Esophagus muscularis mucosa (tissue), 4 donors: ENCODE results near the gene ARL16. TPM values are rescaled to one million over a fixed set of nuclear protein-coding genes. Genes with fewer than 3 reads are reported as not detected.

Experiments
- DNase-seq: peaks from one replicate; pipeline ENCODE4 v3.0.0-alpha.2; 2017; ENCODE audit errors: extremely low spot score
- H3K27ac ChIP-seq, 4 donors: fragments of 200-600 bp; sonication (generic); replicated peaks in 1 of 4; 1 replicate in 3 of 4; 2 replicates in 1 of 4; pipeline ENCODE4 v1.5.1; 2016 to 2019; ENCODE audit warnings: mild to moderate bottlenecking in 1 of 4
- H3K27me3 ChIP-seq, 4 donors: fragments of 200-600 bp; sonication (generic); one replicate each; pipeline versions ENCODE4 v1.5.1 to v1.6.0; 2016 to 2019
- H3K36me3 ChIP-seq, 4 donors: fragments of 200-600 bp; sonication (generic); one replicate each; pipeline ENCODE4 v1.5.1; 2016 to 2019
- H3K4me1 ChIP-seq, 4 donors: fragments of 200-600 bp; sonication (generic); one replicate each; pipeline ENCODE4 v1.5.1; 2016 to 2019
- H3K4me3 ChIP-seq, 4 donors: fragments of 200-600 bp; sonication (generic); 1 replicate in 2 of 4; 2 replicates in 2 of 4; pipeline ENCODE4 v1.5.1; 2016 to 2019; ENCODE audit warnings: mild to moderate bottlenecking in 4 of 4, moderate library complexity in 1 of 4
- H3K9me3 ChIP-seq, 4 donors: fragments of 200-600 bp; sonication (generic); 1 replicate in 3 of 4; 2 replicates in 1 of 4; pipeline ENCODE4 v1.5.1; 2016 to 2019
- CTCF ChIP-seq, 3 experiments: fragments of 200-600 bp in 2 of 3; fragments of 450-650 bp in 1 of 3; sonication (generic) in 2 of 3; IDR thresholded peaks; one replicate each; pipeline ENCODE4 v1.5.1; 2017 to 2019; ENCODE audit warnings: antibody characterized with exemption in 3 of 3, mild to moderate bottlenecking in 2 of 3, moderate library complexity in 1 of 3
- EP300 ChIP-seq: sonication (generic); formaldehyde crosslinking; IDR thresholded peaks from one replicate; pipeline ENCODE4 v1.6.1; 2017; ENCODE audit warnings: antibody characterized with exemption
- POLR2A ChIP-seq: fragments of 450-650 bp; IDR thresholded peaks from one replicate; pipeline ENCODE4 v1.6.1; 2017; ENCODE audit warnings: antibody characterized with exemption, moderate library complexity, mild to moderate bottlenecking, low read depth
- POLR2AphosphoS5 ChIP-seq, 2 donors: sonication (generic); formaldehyde crosslinking; IDR thresholded peaks; one replicate each; pipeline ENCODE4 v1.6.1; 2017; ENCODE audit warnings: antibody characterized with exemption in 2 of 2
- WGBS: methylation state at CpG from one replicate; pipeline ENCODE4 v1.1.5; 2018; 5-methylcytosine and 5-hydroxymethylcytosine counted together
- intact Hi-C: fragments of 100-400 bp; cut with DNase I; formaldehyde crosslinking; loops from one replicate; pipeline ENCODE4 v1.15.1; 2023
- total RNA-seq, 4 donors: library from RNA; depleted of rRNA; stranded (reverse); fragments of >200 nt; gene quantifications; one replicate each; pipeline versions ENCODE4 v1.1.0 to v1.2.1, GENCODE V29; 2016

Gene ARL16
- total RNA-seq, 4 donors from 2014 or later = 23.7 to 38.3 (median 27.3) TPM

GRCh38 chr17:81655378-81656117 is 28.0 kb downstream of the ARL16 start:
- no peaks in the 10 kb centered on the region for H3K9me3 ChIP-seq
- H3K27me3 ChIP-seq = peaks cover 0 to 53% (median 6%) of the 10 kb centered on the region in 4 donors
- TF ChIP-seq EP300 (no peak), CTCF (IDR thresholded peaks at IDR 0.05) (no peak), POLR2A (no peak), POLR2AphosphoS5 (IDR thresholded peaks at IDR 0.05) (no peak)
- H3K4me1 ChIP-seq = no peaks in the 10 kb centered on the region
- WGBS = 60% methylated on average over 1 of the region's 18 CpGs
- no peak overlapping the region for H3K27ac ChIP-seq
- no peak overlapping the region for H3K4me3 ChIP-seq
- intact Hi-C loops = no loop called here
- no peak for DNase-seq
- H3K36me3 ChIP-seq = no peaks in the 10 kb centered on the region

DNA sequence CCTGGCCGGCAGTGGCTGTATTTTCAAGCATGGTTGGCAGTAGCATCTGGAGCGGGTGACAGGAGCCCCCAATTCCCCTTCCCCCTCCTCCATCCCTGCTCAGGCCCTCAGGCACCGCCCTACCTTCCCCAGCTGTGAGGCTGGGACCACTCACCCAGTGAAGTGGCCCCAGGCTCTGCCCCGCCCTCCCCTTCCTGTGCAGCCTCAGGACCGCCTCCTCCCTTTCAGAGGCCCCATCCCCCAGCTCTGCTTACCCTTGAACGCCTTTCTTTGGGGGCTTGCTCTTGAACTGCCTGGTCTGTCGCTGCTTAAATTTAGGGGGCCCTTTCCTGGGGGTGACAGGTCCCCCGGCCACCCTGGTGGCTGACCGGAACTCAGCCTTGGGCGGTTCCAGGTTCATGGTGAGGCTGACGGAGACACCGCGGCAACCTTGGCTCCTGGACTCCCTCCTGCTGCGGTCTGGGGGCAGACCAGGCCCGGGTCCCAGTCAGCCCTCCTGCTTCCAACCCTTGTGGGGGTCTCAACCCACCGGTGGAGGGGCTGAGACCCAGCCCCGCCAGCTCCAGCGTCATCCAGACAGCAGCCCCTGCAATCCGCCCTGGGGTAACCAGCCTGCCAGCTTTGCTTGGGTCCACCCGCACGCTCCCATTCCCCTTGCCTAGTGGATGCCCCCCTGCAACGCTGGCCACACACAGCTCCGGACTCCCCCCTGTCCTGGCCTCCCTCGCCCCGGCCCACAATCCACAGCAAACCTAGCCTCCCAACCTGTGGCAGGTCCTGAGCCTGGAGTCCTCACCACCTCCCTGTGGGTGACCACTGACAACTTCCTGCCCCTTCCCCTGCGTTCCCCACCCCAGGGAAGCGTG is 30.5 kb downstream of the ARL16 start:
- H3K36me3 ChIP-seq = no peaks in the 10 kb centered on the region
- intact Hi-C loops = no loop called here
- no peak for DNase-seq
- TF ChIP-seq CTCF (IDR thresholded peaks at IDR 0.05) (no peak), POLR2AphosphoS5 (IDR thresholded peaks at IDR 0.05) (no peak), POLR2A (no peak), EP300 (no peak)
- H3K27ac ChIP-seq = no peak overlapping the region
- 27% methylated on average over 8 of the region's 27 CpGs for WGBS
- peaks cover 0 to 77% (median 26%) of the 10 kb centered on the region in 4 donors for H3K27me3 ChIP-seq
- H3K4me3 ChIP-seq = no peak overlapping the region
- H3K4me1 ChIP-seq = peaks cover 0 to 4% (median 1%) of the 10 kb centered on the region in 4 donors
- peaks cover 0 to 7% (median 5%) of the 10 kb centered on the region in 4 donors for H3K9me3 ChIP-seq

GRCh38 chr17:81651692-81652091 is 31.9 kb downstream of the ARL16 start:
- H3K27me3 ChIP-seq = peaks cover 0 to 92% (median 28%) of the 10 kb centered on the region in 4 donors
- intact Hi-C loops = no loop called here

DNA sequence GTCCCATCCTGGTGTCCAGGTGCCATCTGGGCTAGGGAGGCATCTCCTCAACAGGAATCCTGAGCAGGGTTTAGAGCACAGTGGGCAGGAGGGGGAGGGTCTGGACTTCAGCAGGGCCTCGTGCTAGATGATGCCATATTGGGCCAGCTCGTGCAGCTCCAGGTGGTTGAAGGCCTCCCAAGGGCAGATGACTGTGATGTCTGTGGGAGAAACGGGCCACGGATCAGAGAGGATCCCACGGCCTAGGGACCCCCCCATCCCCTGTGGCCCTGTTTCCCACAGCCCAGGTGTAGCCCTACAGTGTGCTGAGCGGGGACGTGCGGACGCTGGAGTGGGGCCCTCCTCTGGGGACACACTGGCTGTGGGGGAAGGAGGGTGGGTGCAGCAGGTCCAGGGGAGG is 32.6 kb downstream of the ARL16 start:
- H3K27me3 ChIP-seq = peaks cover 0 to 92% (median 28%) of the 10 kb centered on the region in 4 donors
- 71% methylated on average over 5 of the region's 9 CpGs for WGBS
- H3K4me1 ChIP-seq = peaks cover 0 to 8% (median 3%) of the 10 kb centered on the region in 4 donors
- DNase-seq = no peak
- no peaks in the 10 kb centered on the region for H3K36me3 ChIP-seq
- H3K4me3 ChIP-seq = no peak overlapping the region
- peaks cover 0 to 7% (median 5%) of the 10 kb centered on the region in 4 donors for H3K9me3 ChIP-seq
- intact Hi-C loops = no loop called here
- no peak overlapping the region for H3K27ac ChIP-seq
- TF ChIP-seq CTCF (IDR thresholded peaks at IDR 0.05) = no peak

More at GRCh38 chr17:81651692-81652091, 31.9 kb downstream of the ARL16 start:
- Histone ChIP-seq H3K4me1 (peaks cover 0 to 8% (median 3%) of the 10 kb centered on the region in 4 donors), H3K9me3 (peaks cover 0 to 7% (median 5%) of the 10 kb centered on the region in 4 donors), H3K27ac (no peak overlapping the region), H3K4me3 (no peak overlapping the region), H3K36me3 (no peaks in the 10 kb centered on the region)
- no peak for DNase-seq
- 89% methylated on average over 8 of the region's 10 CpGs for WGBS
- TF ChIP-seq POLR2AphosphoS5 (IDR thresholded peaks at IDR 0.05) = no peak
- TF ChIP-seq POLR2A = no peak
- TF ChIP-seq CTCF (IDR thresholded peaks at IDR 0.05) = no peak
- no peak for TF ChIP-seq EP300
